Ascending aorta (tissue), 2 donors: Measurements from ENCODE around the gene KRT76. TPM values are rescaled to one million over a fixed set of nuclear protein-coding genes. Genes with fewer than 3 reads are reported as not detected.

ENCODE experiments used
- DNase-seq, 2 donors: peaks; one replicate each; pipeline ENCODE4 v3.0.0-alpha.2; 2019; ENCODE audit warnings: low spot score in 2 of 2
- H3K27ac ChIP-seq, 2 donors: fragments of 200-600 bp; sonication (generic); one replicate each; pipeline ENCODE4 v1.5.1; 2016 to 2017; ENCODE audit warnings: mild to moderate bottlenecking in 1 of 2
- H3K27me3 ChIP-seq: fragments of 200-600 bp; sonication (generic); one replicate; pipeline ENCODE4 v1.5.1; 2017
- H3K36me3 ChIP-seq, 2 donors: fragments of 200-600 bp; sonication (generic); one replicate each; pipeline ENCODE4 v1.5.1; 2016
- H3K4me1 ChIP-seq, 2 donors: fragments of 200-600 bp; sonication (generic); one replicate each; pipeline ENCODE4 v1.5.1; 2016 to 2017; ENCODE audit warnings: mild to moderate bottlenecking in 1 of 2
- H3K4me3 ChIP-seq, 2 donors: fragments of 200-600 bp; sonication (generic); one replicate each; pipeline ENCODE4 v1.5.1; 2016 to 2017; ENCODE audit warnings: mild to moderate bottlenecking in 1 of 2
- H3K9me3 ChIP-seq, 2 donors: fragments of 200-600 bp; sonication (generic); one replicate each; pipeline ENCODE4 v1.5.1; 2016
- intact Hi-C: fragments of 100-400 bp; cut with DNase I; formaldehyde crosslinking; loops from one replicate; pipeline ENCODE4 v1.15.1; 2023
- total RNA-seq: library from RNA; depleted of rRNA; stranded (reverse); fragments of >200 nt; gene quantifications from one replicate; pipeline ENCODE4 v1.1.0, GENCODE V29; 2016
- TF ChIP-seq, protein P1 (sequence below), 3 experiments: fragments of 200-600 bp in 2 of 3; fragments of 450-650 bp in 1 of 3; sonication (generic) in 2 of 3; IDR thresholded peaks; one replicate each; pipeline ENCODE4 v1.5.1; 2016 to 2019; ENCODE audit warnings: antibody characterized with exemption in 3 of 3, mild to moderate bottlenecking in 1 of 3, moderate library complexity in 1 of 3

KRT76 gene
- total RNA-seq, 1 donor from 2014 or later = not detected

DNA sequence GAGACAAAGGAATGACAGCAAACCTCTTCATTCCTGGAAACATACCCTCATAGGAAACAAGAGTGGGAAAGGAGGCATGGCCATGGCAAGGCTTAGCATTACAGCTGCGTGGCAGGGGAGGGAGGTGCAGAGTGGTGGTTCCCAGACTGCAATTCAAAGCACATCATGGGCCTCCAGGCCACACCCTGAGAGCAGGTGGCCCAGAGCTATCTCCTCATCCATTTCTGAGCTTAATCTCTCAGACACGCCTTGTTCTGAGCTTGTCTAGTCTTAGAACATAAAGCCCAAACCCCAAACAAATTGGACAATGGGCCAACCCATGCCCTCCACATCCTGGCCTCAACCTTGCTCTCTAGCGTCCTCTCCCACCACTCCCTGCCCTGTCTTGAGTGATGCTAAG lies 24.6 kb upstream of the KRT76 start:
- no peak overlapping the region for H3K27ac ChIP-seq
- no peak for DNase-seq
- H3K9me3 ChIP-seq = no peaks in the 10 kb centered on the region
- H3K4me3 ChIP-seq = no peak overlapping the region
- intact Hi-C loops = no loop called here
- TF ChIP-seq, protein P1, sequence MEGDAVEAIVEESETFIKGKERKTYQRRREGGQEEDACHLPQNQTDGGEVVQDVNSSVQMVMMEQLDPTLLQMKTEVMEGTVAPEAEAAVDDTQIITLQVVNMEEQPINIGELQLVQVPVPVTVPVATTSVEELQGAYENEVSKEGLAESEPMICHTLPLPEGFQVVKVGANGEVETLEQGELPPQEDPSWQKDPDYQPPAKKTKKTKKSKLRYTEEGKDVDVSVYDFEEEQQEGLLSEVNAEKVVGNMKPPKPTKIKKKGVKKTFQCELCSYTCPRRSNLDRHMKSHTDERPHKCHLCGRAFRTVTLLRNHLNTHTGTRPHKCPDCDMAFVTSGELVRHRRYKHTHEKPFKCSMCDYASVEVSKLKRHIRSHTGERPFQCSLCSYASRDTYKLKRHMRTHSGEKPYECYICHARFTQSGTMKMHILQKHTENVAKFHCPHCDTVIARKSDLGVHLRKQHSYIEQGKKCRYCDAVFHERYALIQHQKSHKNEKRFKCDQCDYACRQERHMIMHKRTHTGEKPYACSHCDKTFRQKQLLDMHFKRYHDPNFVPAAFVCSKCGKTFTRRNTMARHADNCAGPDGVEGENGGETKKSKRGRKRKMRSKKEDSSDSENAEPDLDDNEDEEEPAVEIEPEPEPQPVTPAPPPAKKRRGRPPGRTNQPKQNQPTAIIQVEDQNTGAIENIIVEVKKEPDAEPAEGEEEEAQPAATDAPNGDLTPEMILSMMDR (IDR thresholded peaks at IDR 0.05) = no peak
- H3K27me3 ChIP-seq = no peaks in the 10 kb centered on the region
- no peaks in the 10 kb centered on the region for H3K36me3 ChIP-seq
- no peaks in the 10 kb centered on the region for H3K4me1 ChIP-seq

DNA sequence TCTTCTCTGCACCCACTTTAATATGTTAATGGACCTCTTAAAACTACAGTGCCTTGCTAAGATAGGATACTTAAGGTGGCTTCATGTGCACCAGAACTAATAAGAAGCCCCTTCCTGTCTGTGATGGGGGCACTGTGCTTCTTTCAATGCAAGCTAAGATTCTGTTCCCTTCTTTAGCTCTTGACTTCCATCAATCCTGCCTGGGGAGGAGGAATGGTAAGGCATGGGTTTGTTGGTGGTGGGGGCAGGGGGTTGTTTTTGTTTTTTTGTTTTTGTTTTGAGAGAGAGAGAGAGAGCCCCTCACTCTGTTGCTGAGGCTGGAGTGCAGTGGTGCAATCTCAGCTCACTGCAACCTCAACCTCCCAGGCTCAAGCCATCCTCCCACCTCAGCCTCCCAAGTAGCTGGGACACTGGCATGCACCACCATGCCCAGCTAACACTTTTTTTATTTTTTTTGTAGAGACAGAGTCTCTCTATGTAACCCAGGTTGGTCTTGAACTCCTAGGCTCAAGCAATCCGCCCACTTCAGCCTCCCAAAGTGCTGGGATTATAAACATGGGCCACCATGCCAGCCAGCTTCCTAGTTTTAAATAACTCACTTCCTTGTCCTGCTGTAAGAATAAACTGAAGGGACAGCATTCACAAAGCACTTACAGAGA lies 23.2 kb upstream of the KRT76 start:
- intact Hi-C loops = no loop called here
- TF ChIP-seq, protein P1 (IDR thresholded peaks at IDR 0.05) = no peak
- DNase-seq = no peak

DNA sequence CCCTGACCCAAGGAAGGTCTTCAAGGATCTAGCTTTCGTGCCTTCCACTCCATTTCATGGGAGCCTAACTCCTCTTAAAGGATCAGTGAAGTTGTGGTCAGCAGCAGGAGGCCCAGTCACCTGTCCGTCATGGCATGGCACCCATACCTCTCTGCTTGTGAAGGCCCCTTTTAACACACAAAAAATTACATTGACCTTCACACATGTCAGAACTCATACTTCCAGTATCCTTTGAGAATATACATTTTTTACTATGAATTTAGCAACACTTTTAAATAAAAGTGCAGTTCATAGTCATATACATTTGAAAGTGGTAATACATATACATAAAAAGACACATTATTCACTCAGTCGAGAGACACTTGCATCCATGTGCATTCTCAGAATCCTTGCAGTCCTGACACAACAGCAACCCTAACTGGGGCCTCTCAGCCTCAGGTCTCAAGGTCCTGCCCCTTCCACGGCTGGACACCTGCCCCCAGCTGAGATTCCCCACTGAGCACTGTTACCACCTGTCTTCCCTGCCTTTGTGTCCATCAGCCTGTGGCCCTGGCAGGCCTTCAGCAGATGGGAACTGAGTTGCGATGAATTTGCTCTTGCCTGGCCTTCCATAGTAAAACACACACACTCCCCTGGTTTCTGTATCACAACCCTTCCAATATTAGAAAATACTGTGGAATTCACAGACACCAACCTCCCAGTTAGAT lies 22.5 kb upstream of the KRT76 start:
- intact Hi-C loops = no loop called here
- no peaks in the 10 kb centered on the region for H3K4me1 ChIP-seq
- no peaks in the 10 kb centered on the region for H3K27me3 ChIP-seq
- H3K27ac ChIP-seq = no peak overlapping the region
- no peaks in the 10 kb centered on the region for H3K9me3 ChIP-seq
- DNase-seq = no peak
- H3K36me3 ChIP-seq = no peaks in the 10 kb centered on the region
- TF ChIP-seq, protein P1 (IDR thresholded peaks at IDR 0.05) = no peak
- H3K4me3 ChIP-seq = no peak overlapping the region

More for the DNA sequence above, 23.2 kb upstream of the KRT76 start:
- no peaks in the 10 kb centered on the region for H3K9me3 ChIP-seq
- no peaks in the 10 kb centered on the region for H3K27me3 ChIP-seq
- H3K4me1 ChIP-seq = no peaks in the 10 kb centered on the region
- H3K36me3 ChIP-seq = no peaks in the 10 kb centered on the region
- H3K4me3 ChIP-seq = no peak overlapping the region
- no peak overlapping the region for H3K27ac ChIP-seq

DNA sequence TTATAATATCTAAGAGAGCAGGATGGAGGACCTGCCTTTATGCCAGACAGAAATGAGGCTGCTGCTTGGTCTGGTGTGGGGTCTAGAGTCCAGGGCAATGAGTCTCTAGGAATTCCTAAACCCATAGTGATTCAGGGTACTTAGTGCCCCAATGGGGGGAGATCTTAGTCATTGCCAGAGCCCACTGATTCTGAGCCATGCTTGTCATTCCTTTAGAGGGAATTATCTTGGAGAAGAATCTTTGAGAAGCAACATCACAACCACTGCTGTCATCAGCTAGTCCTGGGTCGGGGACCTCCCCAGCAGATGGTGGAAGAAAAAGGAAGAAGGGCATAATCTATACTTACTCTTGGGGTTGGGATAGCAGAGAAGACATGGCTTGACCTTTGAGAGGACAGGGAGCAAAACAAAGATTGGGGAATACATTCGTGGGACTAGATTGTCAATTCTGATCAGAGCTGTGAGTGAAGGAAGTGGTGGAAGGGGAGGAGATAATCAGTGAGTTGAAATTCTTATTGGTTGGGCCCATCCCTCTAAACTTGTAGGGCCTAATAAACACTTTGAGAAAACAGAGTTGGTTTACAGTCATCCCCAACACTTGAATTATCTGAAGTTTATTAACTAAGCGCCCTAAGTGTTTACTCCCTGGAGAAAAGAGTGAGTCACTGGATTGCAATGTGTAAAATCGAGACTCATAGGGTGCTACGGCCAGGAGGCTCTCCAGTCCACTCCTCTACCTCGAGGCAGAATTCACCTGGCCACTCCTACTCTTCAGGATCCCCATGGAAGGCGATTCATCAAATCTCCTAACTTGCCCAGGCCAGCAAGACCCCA lies 21.7 kb upstream of the KRT76 start:
- TF ChIP-seq, protein P1 (IDR thresholded peaks at IDR 0.05) = no peak
- no peaks in the 10 kb centered on the region for H3K27me3 ChIP-seq
- no peaks in the 10 kb centered on the region for H3K36me3 ChIP-seq
- H3K27ac ChIP-seq = no peak overlapping the region
- H3K4me1 ChIP-seq = no peaks in the 10 kb centered on the region
- intact Hi-C loops = no loop called here
- DNase-seq = no peak
- H3K9me3 ChIP-seq = no peaks in the 10 kb centered on the region
- H3K4me3 ChIP-seq = no peak overlapping the region

DNA sequence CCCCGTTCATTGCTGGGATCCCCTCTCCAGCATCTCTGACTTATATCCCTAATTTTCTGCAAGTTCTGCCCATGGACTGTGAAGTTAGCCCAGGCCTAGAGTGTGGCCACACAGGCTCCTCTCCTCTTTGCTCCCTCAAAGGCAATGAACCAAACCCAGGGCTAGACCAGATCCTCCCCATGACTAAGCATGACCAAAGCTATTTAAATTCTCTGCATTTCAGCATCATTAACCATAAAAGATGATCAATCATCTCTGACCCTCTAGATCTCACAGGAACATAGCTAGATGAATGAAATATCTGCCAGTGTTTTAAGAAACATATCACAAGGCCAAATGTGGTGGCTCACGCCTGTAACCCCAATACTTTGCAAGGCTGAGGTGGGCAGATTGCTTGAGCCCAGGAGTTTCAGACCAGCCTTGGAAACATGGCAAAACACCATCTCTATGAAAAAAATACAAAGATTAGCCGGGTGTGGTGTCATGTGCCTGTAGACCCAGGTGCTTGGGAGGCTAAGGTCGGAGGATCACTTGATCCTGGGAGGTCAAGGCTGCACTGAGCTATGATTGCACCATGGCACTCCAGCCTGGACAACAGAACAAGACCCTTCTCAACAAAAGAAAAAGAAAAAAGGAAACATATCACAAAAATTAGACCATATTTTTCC lies 21.0 kb upstream of the KRT76 start:
- intact Hi-C loops = no loop called here

More for the DNA sequence above, 21.0 kb upstream of the KRT76 start:
- no peak overlapping the region for H3K4me3 ChIP-seq
- no peaks in the 10 kb centered on the region for H3K9me3 ChIP-seq
- H3K27ac ChIP-seq = no peak overlapping the region
- TF ChIP-seq, protein P1 (IDR thresholded peaks at IDR 0.05) = no peak
- H3K36me3 ChIP-seq = no peaks in the 10 kb centered on the region
- no peak for DNase-seq
- H3K4me1 ChIP-seq = no peaks in the 10 kb centered on the region
- H3K27me3 ChIP-seq = no peaks in the 10 kb centered on the region
